Muscle of arm (tissue), 12 donors: ENCODE data around the gene IGFBP6. TPM values are rescaled to one million over a fixed set of nuclear protein-coding genes. Genes with fewer than 3 reads are reported as not detected.
"Not testable (repeated sequence)": the region's sequence is repeated elsewhere in the genome, so short reads cannot be mapped to it uniquely, and the experiment has no call there.

Experiments used
- DNase-seq: peaks from one replicate; pipeline ENCODE4 v3.0.0-alpha.2; 2013
- polyA plus RNA-seq, 12 donors: library from polyadenylated mRNA; unstranded; fragments of 120-200 nt; gene quantifications; one replicate each; pipeline ENCODE4 v1.2.1, GENCODE V29; 2013; ENCODE audit not compliant: insufficient read length in 12 of 12

Gene IGFBP6
- polyA plus RNA-seq, 12 donors: 47.3 to 106 (median 67.0) TPM; not detected in 1

DNA sequence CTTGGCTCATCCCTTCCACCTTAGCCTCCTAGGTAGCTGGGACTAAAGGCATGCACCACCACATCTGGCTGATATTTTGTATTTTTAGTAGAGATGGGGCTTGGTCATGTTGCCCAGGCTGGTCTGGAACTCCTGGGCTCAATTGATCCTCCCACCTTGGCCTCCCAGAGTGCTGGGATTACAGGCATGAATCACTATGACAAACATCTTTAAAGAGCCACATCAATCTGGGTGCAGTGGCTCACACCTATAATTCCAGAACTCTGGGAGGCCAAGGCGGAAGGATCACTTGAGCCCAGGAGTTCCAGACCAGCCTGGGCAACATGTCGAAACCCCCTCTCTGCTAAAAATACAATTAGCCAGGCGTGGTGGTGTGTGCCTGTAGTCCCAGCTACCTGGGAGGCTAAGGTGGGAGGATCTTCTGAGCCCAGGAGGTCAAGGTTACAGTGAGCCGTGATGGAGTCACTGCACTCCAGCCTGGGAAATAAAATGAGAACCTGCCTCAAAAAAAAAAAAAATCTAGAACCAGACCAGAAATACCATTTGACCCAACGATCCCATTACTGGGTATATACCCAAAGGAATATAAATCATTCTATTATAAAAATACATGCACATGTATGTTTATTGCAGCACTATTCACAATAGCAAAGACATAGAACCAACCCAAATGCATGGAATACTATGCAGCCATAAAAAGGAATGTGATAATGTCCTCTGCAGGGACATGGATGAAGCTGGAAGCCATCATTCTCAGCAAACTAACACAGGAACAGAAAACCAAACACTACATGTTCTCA, 2.5 kb upstream of the IGFBP6 start:
- DNase-seq: not testable (repeated sequence)

DNA sequence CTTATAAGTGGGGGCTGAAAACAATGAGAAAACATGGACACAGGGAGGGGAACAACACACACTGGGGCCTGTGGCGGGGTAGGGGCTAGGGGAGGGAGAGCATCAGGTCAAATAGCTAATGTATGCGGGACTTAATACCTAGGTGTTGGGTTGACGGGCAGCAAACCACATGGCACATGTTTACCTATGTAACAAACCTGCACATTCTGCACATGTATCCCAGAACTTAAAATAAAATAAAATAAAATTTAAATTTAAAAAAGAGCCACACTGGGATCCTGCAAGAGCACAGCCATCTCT, 1.9 kb upstream of the IGFBP6 start:
- not testable (repeated sequence) for DNase-seq

GRCh38 chr12:53096089-53096741, 1.3 kb upstream of the IGFBP6 start:
- DNase-seq: peak; percentile 84

- no peak for DNase-seq
Measured at GRCh38 chr12:53096759-53097158, 708 bp upstream of the IGFBP6 start.

DNA sequence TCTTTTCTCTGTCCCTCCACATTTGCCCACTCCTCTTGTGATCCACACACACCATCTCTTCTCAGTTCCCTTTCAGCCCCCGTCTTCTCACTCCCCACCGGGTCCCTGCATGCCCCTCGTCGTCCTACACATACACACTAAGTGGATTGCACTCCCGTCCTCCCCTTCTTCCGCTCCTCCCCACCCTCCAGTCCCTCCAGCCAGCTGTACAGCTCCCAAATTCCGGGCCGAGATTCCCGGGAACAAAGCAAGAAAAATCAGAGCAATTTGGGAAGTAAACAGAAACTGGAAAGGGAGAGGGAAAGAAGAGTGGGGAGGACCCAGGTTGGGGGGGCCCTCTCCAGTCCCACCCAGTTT, 282 bp upstream of the IGFBP6 start:
- peak; percentile 80 for DNase-seq

DNA sequence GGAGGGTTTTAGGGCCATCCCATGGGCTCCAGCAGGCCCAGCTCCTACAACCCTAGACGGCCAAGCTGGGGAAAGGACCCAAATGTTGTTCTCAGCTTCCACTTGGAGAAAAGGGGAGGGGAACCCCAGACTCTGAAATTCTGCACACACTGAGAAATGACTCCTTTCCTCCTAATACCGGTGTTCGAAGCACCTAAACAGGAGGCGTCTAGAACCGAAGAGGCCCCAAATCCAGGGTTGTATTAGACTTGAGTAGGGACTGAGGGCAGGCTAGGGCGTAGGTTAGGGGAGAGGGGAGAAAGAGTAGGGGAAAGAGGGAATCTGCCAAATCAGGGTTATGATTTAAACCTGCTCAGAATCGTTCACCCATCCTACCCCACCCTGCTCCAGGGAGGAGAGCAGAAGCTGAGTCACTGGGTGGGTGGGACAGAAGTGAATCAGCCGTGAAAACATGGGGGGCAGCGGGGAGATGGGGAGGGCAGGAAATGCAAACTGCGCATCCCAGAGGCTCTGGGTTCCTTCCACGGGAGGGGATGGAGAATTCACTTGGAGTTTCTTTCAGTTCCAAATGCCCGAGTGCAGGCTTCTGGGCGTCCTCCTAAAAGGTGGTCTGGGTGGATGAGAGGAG, 1.0 kb downstream of the IGFBP6 start:
- peak; percentile 42 for DNase-seq

- DNase-seq: peak; percentile 93
Measured at GRCh38 chr12:53099071-53099882, 1.8 kb downstream of the IGFBP6 start.

DNA sequence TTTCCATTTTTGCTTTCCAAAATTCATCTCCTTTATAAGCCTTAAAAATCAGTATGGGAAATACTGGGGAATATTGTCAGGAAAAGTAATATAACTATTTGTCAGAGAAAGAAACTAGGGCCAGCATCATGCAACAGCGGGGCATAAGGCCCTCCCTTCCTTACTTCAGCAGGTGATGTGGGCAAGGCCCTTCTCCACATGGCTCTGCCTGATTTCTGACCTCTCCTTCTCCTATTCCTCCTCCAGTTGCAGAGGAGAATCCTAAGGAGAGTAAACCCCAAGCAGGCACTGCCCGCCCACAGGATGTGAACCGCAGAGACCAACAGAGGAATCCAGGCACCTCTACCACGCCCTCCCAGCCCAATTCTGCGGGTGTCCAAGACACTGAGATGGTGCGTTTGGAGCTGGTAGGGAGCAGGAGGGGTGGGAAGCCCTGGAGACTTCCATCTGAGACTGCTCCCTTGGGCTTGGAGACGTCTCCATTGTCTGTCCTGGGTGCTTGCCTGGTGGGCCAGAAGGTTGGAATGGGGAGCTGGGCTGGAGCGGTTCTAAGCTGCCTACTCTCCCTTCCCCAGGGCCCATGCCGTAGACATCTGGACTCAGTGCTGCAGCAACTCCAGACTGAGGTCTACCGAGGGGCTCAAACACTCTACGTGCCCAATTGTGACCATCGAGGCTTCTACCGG, 3.1 kb downstream of the IGFBP6 start:
- DNase-seq: no peak

GRCh38 chr12:53101266-53101665, 3.8 kb downstream of the IGFBP6 start:
- DNase-seq: no peak

DNA sequence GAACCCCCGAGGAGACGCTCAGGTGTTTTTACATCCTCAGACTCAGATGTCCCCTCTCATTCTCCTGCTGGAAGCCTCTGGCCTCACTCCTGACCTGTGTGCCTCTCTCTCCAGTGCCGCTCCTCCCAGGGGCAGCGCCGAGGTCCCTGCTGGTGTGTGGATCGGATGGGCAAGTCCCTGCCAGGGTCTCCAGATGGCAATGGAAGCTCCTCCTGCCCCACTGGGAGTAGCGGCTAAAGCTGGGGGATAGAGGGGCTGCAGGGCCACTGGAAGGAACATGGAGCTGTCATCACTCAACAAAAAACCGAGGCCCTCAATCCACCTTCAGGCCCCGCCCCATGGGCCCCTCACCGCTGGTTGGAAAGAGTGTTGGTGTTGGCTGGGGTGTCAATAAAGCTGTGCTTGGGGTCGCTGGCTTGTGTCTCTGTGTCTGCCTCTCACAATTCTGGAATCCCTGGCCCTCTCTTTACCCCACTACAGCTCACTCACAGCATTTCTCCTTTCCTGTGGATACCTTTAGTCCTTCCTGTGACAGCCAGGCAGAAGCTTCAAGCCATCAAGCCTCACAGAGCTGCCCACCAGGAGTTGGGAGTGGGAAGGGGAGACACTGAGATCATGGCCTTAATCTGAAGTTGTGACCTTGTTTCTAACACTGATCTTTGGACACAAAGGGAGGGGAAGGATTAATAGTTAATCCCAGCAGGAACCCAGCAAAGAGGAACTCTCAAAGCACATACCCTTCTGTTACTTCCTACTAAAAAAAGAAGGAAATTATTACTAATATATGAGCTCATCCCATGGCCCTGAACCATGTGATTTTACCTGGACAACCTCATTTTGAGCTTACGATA, 4.7 kb downstream of the IGFBP6 start:
- DNase-seq: no peak

- DNase-seq: no peak
Measured at GRCh38 chr12:53102883-53103807, 5.7 kb downstream of the IGFBP6 start, which contains the start of gene SOAT2. Gene SOAT2, plus strand, starts transcription at chr12:53103486. Its CDS starts 92 bp downstream, at chr12:53103578.

DNA sequence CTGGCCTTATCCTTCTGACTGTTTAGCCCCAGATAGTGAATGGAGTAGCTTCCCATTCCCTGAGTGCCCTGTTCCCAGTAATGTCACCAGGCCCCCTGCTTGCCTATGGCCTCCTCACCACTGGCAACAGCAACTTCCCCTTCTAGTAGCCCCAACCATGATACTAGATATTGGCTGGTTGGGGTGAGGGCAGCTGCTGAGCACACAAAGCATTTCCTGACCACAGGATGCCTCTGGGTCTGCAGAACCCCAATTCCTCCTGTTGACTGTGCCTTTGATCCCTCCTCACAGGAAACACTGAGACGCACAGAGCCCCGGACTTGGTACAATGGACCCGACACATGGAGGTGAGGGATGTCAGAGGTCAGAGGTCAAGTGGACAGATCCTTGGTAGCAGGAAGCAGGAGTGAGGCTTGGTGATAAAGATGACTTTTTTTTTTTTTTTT, 6.4 kb downstream of the IGFBP6 start:
- DNase-seq: no peak

DNA sequence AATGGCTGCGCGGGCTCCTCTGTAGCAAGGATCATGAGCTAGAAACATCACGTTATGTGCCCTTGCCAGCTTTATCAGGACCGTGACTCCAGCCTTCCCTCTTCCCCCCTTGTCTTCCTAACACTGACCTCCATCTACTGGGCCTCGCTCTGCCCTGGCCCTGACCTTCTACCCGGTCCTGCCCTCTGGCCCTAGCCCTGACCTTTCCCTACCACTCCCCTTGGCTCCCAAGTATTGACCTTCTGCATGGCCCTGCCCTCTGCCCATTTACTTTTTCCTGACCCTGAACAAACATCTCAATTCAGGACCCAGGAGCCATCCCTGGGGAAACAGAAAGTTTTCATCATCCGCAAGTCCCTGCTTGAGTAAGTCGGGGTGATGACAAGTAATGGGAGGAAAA, 7.8 kb downstream of the IGFBP6 start:
- no peak for DNase-seq

GRCh38 chr12:53105712-53106439, 8.4 kb downstream of the IGFBP6 start:
- DNase-seq: no peak

DNA sequence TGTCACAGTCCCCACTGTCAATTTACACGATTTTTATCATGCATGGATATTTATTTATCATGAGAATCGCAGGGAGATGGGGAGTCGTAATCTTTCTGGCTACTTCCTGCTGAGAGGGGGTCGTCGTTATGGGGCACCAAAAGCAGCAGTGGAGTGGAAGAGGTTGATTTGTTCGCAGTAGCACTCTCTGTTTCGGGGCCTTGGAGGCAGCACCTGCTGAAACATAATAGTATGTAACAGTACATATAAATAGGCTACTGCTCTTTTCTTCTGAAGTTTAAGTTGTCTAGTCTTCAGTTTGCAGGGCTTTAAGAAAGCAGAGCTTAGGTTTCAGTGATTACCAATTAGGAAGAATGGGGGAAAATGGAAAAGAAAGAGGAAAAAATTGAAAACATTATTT, 9.7 kb downstream of the IGFBP6 start:
- no peak for DNase-seq

DNA sequence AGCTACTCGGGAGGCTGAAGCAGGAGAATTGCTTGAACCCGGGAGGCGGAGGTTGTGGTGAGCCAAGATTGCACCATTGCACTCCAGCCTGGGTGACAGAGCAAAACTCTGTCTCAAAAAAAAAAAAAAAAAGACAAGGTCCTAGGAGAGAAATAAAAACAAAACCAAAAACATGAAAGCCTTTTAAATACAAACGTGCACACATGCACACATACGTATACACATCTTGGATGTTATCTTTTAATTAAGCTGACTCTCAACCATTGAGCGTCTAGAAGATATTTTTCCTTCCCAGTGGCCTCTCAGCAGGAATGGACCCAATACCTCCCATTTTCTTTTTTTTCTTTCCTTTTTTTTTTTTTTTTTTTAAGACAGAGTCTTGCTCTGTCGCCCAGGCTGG, 15.0 kb downstream of the IGFBP6 start:
- not testable (repeated sequence) for DNase-seq

- no peak for DNase-seq
Measured at GRCh38 chr12:53113136-53113705, 15.8 kb downstream of the IGFBP6 start.

DNA sequence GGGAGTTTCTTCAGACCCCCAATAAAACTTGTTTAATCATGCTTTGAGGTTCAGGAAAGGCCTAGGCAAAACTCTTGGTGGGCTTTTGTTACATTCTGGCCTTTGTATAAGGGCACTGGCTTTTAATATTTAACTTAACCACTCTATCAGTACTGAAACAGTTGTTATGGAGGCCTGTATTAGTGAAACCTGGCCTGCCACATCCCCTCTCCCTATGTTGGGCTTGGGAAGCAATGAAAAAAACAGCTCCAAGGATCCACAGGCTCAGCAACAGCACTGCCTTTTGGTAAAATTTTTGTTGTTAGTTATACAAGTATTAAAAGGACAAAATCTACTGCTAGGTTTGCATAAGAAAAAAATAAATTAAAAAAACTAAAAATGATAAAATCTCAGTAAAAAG, 16.5 kb downstream of the IGFBP6 start:
- no peak for DNase-seq
